HCT116 (cell line): ENCODE measurements around the gene GRK2. TPM values are rescaled to one million over a fixed set of nuclear protein-coding genes. Genes with fewer than 3 reads are reported as not detected.

ENCODE experiments used
- CBX3 ChIP-seq: IDR thresholded peaks from 2 replicates; pipeline ENCODE4 v1.6.1; 2012; ENCODE audit warnings: low read depth
- CEBPB ChIP-seq: IDR thresholded peaks from 2 replicates; pipeline ENCODE4 v1.6.1; 2012; ENCODE audit warnings: low read depth
- EGR1 ChIP-seq: IDR thresholded peaks from 2 replicates; pipeline ENCODE4 v1.6.1; 2012; ENCODE audit warnings: low read depth
- ELF1 ChIP-seq: IDR thresholded peaks from 2 replicates; pipeline ENCODE4 v1.6.1; 2012; ENCODE audit warnings: low read depth, borderline replicate concordance
- EZH2 ChIP-seq: fragments of 200-600 bp; sonication (generic); IDR thresholded peaks from 2 replicates; pipeline ENCODE4 v1.6.1; 2017; ENCODE audit warnings: antibody characterized with exemption, mixed run types
- FOSL1 ChIP-seq: IDR thresholded peaks from 2 replicates; pipeline ENCODE4 v1.6.1; 2012; ENCODE audit warnings: low read depth
- JUND ChIP-seq: IDR thresholded peaks from 2 replicates; pipeline ENCODE4 v1.6.1; 2012
- POLR2AphosphoS5 ChIP-seq: IDR thresholded peaks from 2 replicates; pipeline ENCODE4 v1.6.1; 2011; ENCODE audit warnings: mild to moderate bottlenecking, low read depth, low read length, moderate library complexity
- RAD21 ChIP-seq: IDR thresholded peaks from 2 replicates; pipeline ENCODE4 v1.6.1; 2012; ENCODE audit warnings: low read depth, mild to moderate bottlenecking
- SP1 ChIP-seq: IDR thresholded peaks from 2 replicates; pipeline ENCODE4 v1.6.1; 2012; ENCODE audit warnings: low read depth
- SRF ChIP-seq: IDR thresholded peaks from 2 replicates; pipeline ENCODE4 v1.6.1; 2012; ENCODE audit warnings: low read depth
- ZFX ChIP-seq: fragments of 450-650 bp; IDR thresholded peaks from 2 replicates; pipeline ENCODE4 v1.6.1; 2017
- ZNF274 ChIP-seq: fragments of 200-500 bp; sonication (Bioruptor generic); IDR thresholded peaks from 2 replicates; pipeline ENCODE4 v1.6.1; 2014; ENCODE audit warnings: mild to moderate bottlenecking, low read depth, low read length, inconsistent platforms
- total RNA-seq: library from RNA; stranded (reverse); gene quantifications from one replicate; pipeline ENCODE4 v1.2.1, GENCODE V29; 2021; ENCODE audit not compliant: unreplicated experiment
- TF ChIP-seq, protein P1 (sequence below): IDR thresholded peaks from 2 replicates; pipeline ENCODE4 v1.6.1; 2012; ENCODE audit warnings: low read depth
- TF ChIP-seq, protein P2 (sequence below): IDR thresholded peaks from 2 replicates; pipeline ENCODE4 v1.6.1; 2012

Gene GRK2
- total RNA-seq, 1 experiment from 2014 or later, result 83.0 TPM

DNA sequence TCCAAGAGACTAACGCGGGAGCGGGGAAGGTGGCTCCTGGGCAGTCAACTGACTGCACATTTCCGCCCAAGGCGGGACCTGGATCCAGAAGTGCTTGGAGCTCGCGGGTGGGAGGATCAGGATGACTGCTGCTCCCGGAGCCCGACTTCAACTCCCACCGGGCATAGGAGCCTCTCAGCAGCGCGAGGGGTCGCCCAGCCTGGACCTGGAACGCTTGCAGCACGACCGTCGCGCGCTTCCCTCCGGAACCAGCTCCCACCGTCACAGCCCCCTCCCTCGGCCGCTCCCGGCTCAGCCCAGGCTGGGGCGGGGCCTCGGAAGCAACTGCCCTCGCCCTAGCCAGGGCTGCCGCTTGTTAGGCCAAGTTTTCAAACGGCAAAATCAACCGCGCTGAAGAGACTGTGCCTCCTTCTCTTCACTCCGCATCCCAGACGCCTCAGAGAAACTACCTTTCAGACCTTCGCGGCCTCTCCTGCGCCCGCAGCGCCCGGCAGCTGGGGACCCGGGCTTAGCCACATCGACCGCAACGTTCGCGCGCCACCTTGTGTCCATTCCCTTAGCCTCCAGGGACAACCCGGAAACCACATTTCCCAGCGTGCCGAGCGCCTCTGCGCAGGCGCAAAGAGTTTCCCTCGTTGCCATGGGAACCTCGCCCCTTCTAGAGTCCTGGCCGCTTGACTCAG, 51.1 kb downstream of the GRK2 start (continued):
- TF ChIP-seq ZNF274 (no peak), POLR2AphosphoS5 (peak; percentile 84), ELF1 (peak; percentile 82; the same call in 1 of the 2 replicates), FOSL1 (no peak), ZFX (no peak), EGR1 (no peak), CEBPB (no peak), RAD21 (peak; percentile 99), EZH2 (no peak), SRF (no peak), CBX3 (no peak; the same call in 1 of the 2 replicates), SP1 (peak; percentile 32; the same call in 1 of the 2 replicates), JUND (no peak)
- TF ChIP-seq, protein P1, sequence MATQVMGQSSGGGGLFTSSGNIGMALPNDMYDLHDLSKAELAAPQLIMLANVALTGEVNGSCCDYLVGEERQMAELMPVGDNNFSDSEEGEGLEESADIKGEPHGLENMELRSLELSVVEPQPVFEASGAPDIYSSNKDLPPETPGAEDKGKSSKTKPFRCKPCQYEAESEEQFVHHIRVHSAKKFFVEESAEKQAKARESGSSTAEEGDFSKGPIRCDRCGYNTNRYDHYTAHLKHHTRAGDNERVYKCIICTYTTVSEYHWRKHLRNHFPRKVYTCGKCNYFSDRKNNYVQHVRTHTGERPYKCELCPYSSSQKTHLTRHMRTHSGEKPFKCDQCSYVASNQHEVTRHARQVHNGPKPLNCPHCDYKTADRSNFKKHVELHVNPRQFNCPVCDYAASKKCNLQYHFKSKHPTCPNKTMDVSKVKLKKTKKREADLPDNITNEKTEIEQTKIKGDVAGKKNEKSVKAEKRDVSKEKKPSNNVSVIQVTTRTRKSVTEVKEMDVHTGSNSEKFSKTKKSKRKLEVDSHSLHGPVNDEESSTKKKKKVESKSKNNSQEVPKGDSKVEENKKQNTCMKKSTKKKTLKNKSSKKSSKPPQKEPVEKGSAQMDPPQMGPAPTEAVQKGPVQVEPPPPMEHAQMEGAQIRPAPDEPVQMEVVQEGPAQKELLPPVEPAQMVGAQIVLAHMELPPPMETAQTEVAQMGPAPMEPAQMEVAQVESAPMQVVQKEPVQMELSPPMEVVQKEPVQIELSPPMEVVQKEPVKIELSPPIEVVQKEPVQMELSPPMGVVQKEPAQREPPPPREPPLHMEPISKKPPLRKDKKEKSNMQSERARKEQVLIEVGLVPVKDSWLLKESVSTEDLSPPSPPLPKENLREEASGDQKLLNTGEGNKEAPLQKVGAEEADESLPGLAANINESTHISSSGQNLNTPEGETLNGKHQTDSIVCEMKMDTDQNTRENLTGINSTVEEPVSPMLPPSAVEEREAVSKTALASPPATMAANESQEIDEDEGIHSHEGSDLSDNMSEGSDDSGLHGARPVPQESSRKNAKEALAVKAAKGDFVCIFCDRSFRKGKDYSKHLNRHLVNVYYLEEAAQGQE, result no peak
- TF ChIP-seq, protein P2, sequence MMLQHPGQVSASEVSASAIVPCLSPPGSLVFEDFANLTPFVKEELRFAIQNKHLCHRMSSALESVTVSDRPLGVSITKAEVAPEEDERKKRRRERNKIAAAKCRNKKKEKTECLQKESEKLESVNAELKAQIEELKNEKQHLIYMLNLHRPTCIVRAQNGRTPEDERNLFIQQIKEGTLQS, result no peak
- TF ChIP-seq, all 23 proteins: peak for 9
